ENCODE data around the gene CHN1.

Gene CHN1

DNA sequence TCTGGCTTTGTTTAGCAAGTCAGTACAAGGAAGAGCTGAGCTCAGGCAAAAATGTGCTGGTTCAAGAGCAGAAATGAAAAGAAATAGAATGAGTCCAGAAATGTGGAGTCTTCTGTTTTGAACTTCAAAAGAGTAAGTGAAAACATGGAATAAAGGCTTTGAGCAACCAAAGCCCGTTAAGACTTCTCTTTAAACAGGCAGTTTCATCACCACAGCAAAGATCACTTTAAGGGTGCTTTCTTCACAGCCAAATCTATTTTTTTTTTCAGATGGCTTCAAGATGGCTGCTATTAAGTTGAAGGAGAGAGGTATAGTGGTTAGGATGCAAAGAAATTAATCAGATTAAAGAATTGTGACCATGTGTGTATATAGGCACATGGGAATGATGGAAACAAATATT, 238.9 kb downstream of the CHN1 start:
- no peak for TF ChIP-seq TAF1 (IDR thresholded peaks at IDR 0.05; ENCODE audit: borderline replicate concordance, insufficient read depth, low read length)
- TF ChIP-seq POLR2AphosphoS5 (IDR thresholded peaks at IDR 0.05; ENCODE audit: low read depth, low read length): no peak
- TF ChIP-seq FOXP2 (optimal IDR thresholded peaks at IDR 0.05; ENCODE audit: borderline replicate concordance, extremely low read depth, extremely low read length, insufficient read depth): no peak
- TF ChIP-seq, protein P1, sequence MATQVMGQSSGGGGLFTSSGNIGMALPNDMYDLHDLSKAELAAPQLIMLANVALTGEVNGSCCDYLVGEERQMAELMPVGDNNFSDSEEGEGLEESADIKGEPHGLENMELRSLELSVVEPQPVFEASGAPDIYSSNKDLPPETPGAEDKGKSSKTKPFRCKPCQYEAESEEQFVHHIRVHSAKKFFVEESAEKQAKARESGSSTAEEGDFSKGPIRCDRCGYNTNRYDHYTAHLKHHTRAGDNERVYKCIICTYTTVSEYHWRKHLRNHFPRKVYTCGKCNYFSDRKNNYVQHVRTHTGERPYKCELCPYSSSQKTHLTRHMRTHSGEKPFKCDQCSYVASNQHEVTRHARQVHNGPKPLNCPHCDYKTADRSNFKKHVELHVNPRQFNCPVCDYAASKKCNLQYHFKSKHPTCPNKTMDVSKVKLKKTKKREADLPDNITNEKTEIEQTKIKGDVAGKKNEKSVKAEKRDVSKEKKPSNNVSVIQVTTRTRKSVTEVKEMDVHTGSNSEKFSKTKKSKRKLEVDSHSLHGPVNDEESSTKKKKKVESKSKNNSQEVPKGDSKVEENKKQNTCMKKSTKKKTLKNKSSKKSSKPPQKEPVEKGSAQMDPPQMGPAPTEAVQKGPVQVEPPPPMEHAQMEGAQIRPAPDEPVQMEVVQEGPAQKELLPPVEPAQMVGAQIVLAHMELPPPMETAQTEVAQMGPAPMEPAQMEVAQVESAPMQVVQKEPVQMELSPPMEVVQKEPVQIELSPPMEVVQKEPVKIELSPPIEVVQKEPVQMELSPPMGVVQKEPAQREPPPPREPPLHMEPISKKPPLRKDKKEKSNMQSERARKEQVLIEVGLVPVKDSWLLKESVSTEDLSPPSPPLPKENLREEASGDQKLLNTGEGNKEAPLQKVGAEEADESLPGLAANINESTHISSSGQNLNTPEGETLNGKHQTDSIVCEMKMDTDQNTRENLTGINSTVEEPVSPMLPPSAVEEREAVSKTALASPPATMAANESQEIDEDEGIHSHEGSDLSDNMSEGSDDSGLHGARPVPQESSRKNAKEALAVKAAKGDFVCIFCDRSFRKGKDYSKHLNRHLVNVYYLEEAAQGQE (IDR thresholded peaks at IDR 0.05; ENCODE audit: insufficient read depth in 1 of 2, low read depth in 2 of 2, low read length in 2 of 2): no peak
- TF ChIP-seq SIN3A (IDR thresholded peaks at IDR 0.05; ENCODE audit: borderline replicate concordance, insufficient read depth, low read length): no peak

DNA sequence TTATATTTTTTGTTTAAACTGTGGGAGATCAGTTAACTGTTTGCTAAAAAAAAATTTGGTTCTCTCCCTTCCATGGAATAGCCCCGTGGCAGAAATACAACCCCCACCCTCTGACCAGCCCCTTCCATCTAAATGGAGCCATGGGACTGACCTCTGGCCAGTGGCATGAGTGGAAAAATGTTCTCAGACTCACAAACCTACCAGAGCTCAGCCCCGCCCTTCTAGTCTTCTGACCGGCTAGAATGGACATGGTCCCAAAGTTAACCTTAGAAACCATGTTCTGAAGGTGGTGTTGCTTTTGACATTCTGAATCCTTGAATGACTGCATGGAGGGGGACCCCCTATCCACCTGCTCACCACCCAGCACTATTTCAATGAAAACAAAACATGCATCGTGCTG, 239.6 kb downstream of the CHN1 start:
- TF ChIP-seq FOXP2 (optimal IDR thresholded peaks at IDR 0.05; ENCODE audit: borderline replicate concordance, extremely low read depth, extremely low read length, insufficient read depth) (no peak), TAF1 (IDR thresholded peaks at IDR 0.05; ENCODE audit: borderline replicate concordance, insufficient read depth, low read length) (no peak), SIN3A (IDR thresholded peaks at IDR 0.05; ENCODE audit: borderline replicate concordance, insufficient read depth, low read length) (no peak), POLR2AphosphoS5 (IDR thresholded peaks at IDR 0.05; ENCODE audit: low read depth, low read length) (no peak)
- TF ChIP-seq, protein P1 (IDR thresholded peaks at IDR 0.05; ENCODE audit: insufficient read depth in 1 of 2, low read depth in 2 of 2, low read length in 2 of 2): no peak

DNA sequence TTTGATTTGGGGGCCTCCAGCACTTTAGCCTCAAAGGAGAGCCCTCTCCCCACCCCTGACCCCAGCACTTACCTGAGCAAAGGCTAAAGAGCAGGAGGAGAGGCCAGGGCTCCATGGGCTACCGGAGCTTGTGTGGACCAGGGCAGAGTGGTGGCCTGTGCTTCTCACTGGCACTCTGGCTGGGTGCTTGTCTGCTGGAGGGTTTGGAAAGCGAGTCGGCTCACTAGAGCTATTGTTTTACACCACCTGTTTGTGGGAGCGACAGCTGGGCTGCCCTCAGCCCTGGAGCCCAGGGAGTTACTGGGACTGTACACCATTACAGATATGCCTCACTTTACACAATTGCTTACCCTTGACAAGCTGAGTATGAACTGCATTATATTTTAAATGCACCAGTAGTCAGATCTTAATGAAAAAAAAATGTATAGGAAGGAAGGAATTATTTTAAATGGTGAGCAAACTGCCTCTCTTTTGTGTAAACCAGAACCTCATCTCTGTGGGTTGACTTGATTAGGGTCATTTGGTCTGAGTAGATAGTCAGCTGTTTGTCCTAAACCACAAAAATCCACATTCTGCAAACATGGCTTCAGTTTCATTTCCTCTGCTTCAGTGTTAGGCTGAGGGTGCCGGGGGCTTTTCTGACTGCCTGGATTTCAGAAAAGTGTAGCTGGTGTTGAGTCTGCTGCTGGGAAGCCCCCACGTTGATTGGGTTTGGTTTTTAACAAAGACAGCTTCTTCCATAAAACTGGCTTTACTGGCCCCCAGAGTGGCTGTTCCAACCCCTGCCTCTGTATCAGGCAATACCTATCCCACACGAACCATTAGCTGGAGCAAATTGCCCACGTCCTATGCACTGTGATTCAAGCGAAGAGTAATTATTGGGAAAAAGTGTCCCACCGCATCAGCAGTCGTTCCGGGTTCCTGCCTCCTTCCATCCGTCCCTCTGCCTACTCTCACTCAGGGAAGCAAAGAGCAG, 240.6 kb downstream of the CHN1 start, which contains the start of gene CHRNA1:
Gene CHRNA1 (minus strand): TSS at position 193 of the 976 bp plus-strand sequence. CDS start 78 bp downstream, at position 115.
- no peak for TF ChIP-seq SIN3A (IDR thresholded peaks at IDR 0.05; ENCODE audit: borderline replicate concordance, insufficient read depth, low read length)
- TF ChIP-seq POLR2AphosphoS5 (IDR thresholded peaks at IDR 0.05; ENCODE audit: low read depth, low read length): no peak
- no peak for TF ChIP-seq FOXP2 (optimal IDR thresholded peaks at IDR 0.05; ENCODE audit: borderline replicate concordance, extremely low read depth, extremely low read length, insufficient read depth)
- TF ChIP-seq, protein P1 (IDR thresholded peaks at IDR 0.05; ENCODE audit: insufficient read depth in 1 of 2, low read depth in 2 of 2, low read length in 2 of 2): no peak
- TF ChIP-seq TAF1 (IDR thresholded peaks at IDR 0.05; ENCODE audit: borderline replicate concordance, insufficient read depth, low read length): no peak

DNA sequence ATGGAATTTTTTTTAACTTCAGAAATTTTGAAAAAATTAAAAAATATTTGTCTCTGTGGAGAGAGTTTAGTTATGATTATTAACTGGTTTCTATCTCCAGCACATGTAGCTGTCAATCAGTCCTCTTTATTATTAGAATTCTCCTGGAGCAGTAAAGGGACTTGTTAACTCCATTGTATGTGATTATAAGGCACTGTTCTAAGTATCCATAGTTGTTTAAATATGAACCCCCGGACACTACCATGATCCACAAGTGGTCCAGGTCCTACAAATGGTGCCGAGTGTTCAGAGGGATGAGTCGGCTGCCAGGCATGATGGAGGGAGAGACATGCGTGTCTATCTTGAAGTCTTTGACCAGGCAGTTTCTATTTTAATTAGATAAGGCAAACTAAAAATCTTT, 241.4 kb downstream of the CHN1 start:
- TF ChIP-seq POLR2AphosphoS5 (IDR thresholded peaks at IDR 0.05; ENCODE audit: low read depth, low read length) (no peak), FOXP2 (optimal IDR thresholded peaks at IDR 0.05; ENCODE audit: borderline replicate concordance, extremely low read depth, extremely low read length, insufficient read depth) (no peak), TAF1 (IDR thresholded peaks at IDR 0.05; ENCODE audit: borderline replicate concordance, insufficient read depth, low read length) (no peak), SIN3A (IDR thresholded peaks at IDR 0.05; ENCODE audit: borderline replicate concordance, insufficient read depth, low read length) (no peak)
- TF ChIP-seq, protein P1 (IDR thresholded peaks at IDR 0.05; ENCODE audit: insufficient read depth in 1 of 2, low read depth in 2 of 2, low read length in 2 of 2): no peak
